Activated CD8-positive, alpha-beta memory T cell treated with anti-CD3 and anti-CD28 coated beads, Interleukin-2, amount 50 U/mL, for 4 hours (primary cell): ENCODE data around the gene AGAP1.

Experiments used
- DNase-seq: peaks from one replicate; pipeline ENCODE4 v3.0.0-alpha.2; 2020

The AGAP1 gene

DNA sequence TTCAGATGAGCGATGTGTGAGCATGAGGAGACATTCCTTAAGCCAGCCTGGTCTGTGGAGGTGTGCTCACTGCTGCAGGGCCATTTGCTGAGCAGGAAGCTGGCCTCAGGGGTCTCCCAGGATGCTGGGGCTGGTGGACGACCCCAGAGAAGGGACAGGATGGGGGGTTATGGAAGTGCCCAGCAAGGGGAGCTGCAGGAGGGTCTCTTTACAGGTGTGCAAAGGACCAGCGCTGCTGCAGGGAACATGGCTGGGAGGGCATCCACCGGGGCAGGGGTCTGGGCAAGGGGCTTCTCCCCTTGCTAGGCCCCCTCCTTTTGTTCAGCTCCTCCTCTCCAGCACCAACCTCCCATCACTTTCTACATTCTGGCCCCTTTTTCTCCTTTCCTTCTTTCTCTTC, 489.2 kb downstream of the AGAP1 start:
- no peak for DNase-seq

DNA sequence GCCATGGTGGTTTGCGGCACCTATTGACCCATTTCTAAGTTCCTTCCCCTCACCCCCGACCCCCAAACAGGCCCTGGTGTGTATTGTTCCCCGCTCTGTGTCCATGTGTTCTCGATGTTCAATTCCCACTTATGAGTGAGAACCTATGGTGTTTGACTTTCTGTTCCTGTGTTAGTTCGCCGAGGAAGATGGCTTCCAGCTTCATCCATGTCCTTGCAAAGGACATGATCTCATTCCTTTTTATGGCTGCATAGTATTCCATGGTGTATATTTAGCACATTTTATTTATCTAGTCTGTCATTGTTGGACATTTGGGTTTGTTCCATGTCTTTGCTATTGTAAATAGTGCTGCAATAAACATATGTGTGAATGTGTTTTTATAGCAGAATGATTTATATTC, 490.7 kb downstream of the AGAP1 start:
- DNase-seq: no peak

- no peak for DNase-seq
Measured at GRCh38 chr2:235986361-235986760, 492.5 kb downstream of the AGAP1 start.

DNA sequence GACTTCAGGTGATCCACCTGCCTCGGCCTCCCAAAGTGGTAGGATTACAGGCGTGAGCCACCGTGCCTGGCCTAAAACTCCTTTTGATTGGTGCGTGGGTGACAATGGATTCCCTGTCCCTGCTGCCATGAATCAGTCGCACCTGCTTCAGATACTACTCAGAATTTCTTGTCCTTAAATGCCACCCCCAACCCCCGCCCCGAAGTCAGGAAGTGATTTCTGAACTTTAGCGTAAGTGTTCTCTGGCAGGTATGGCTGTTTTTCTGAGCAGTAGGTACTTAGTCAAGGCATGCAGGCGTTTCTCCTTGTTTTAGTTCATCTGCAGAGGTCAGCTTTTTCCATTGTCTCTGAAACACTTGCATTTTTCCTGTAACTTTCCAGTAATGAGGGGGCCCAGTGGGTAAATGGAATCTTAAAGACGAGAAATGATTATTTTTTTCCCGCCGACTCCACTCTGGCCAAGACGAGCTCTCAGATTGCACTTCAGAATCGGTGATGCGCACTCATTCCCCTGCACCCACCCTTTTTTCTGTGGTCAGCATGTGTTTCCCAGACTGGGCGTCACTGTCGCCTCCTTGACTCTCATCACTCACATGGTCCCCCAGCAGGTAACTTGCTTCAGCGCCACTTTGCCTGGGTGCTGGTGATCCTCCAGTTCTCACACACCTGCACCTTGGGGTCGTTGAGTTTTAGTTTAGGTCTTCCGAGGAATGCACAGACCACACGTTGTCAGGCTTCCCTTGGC, 494.6 kb downstream of the AGAP1 start:
- no peak for DNase-seq

DNA sequence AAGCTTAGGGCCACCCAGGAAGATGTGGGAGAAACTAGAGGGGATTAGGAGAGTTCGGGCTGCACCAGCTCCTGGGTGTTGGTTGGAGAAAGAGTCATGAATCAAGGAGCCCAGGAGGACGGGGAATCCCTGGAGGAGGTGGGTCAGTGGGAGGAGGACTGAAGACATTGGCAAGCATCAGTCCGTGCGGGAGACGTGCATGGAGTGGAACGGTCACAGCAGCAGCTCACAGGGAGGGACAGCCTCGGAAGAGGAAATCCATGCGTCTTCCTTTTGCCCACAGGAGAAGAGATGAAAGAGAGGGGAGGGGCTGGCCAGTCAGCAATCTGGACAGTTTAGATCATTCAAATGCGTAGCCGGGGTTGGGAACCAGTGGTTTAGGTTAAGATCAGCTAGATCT, 495.7 kb downstream of the AGAP1 start:
- DNase-seq: no peak

DNA sequence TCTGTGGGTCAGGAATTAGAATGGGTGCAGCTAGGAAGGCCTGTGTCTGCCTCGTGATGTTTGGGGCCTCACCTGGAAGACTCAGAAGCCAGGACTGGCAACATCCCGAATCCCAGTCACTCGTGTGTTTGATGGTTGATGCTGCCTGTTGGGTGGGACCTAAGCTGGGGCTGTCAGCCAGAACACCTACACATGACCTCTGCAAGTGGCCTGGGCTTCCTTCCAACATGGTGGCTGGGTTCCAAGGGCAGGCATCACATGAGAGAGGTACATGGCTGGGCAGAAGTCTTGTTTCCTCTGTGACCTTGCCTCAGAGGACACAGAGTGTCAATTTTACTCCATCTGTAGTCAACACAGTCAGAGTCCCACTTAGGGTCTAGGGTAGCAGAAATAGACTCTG, 496.5 kb downstream of the AGAP1 start:
- DNase-seq: no peak

DNA sequence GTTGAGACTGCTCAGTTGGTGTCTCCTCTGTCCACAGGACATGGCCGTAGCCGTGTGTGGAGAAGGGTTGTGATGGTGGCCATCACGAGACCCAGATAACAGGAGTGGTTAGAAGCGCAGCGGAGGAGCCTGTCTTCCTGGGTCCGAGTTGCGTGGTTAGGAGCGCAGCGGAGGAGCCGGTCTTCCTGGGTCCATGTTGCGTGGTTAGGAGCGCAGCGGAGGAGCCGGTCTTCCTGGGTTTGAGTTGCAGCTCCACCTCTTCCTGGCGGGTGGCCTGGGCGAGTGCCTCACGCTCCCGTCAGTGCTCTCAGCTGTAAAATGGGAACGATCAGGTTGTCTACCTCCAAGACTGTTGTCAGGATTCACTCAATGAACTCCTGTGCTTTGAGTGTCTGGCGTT, 498.2 kb downstream of the AGAP1 start:
- no peak for DNase-seq

DNA sequence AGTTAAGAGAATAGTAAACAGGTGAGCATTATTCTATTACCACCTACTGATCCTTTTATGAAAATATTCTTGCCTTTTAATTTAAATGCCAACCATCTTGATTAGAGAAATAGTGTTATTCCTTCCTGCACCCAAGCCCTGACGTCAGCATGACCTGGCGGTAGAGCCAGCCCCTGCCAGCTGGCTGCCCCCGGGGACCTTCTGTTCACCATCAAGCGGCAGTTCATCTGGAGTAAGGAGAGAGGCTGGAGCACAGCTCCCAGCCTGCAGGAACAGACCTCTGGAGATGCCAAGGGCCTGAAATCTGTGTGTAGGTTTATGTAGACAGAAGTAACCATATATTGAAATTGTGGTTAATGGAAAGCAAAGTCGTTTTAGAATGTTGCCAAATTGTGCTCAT, 502.6 kb downstream of the AGAP1 start:
- DNase-seq: no peak

GRCh38 chr2:235999011-235999410, 505.2 kb downstream of the AGAP1 start:
- DNase-seq: no peak

GRCh38 chr2:236001166-236001828, 507.5 kb downstream of the AGAP1 start:
- no peak for DNase-seq

GRCh38 chr2:236001854-236002253, 508.0 kb downstream of the AGAP1 start:
- DNase-seq: no peak

- no peak for DNase-seq
Measured at GRCh38 chr2:236008006-236008405, 514.2 kb downstream of the AGAP1 start.

GRCh38 chr2:236008857-236009256, 515.0 kb downstream of the AGAP1 start:
- no peak for DNase-seq

- DNase-seq: no peak
Measured at GRCh38 chr2:236010920-236011685, 517.3 kb downstream of the AGAP1 start.

DNA sequence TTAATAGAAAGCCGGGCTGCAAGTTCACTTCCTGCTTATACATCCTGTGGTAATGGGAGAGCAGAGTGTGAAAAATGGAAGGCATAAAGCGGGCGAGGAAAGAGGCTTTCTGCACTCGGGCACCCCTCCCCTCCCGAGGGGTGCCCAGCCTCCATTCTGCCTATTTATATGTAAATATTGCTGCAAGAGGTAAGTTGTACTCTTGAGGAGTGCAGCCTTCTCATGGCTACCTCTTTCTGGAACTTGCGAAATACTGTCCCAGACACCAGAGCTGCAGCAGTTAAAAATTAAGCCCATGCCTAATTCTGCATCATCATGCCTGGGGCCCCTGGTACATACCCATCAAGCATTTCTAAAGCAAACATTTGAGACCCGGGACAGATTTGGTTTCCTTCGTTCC, 518.3 kb downstream of the AGAP1 start:
- no peak for DNase-seq

DNA sequence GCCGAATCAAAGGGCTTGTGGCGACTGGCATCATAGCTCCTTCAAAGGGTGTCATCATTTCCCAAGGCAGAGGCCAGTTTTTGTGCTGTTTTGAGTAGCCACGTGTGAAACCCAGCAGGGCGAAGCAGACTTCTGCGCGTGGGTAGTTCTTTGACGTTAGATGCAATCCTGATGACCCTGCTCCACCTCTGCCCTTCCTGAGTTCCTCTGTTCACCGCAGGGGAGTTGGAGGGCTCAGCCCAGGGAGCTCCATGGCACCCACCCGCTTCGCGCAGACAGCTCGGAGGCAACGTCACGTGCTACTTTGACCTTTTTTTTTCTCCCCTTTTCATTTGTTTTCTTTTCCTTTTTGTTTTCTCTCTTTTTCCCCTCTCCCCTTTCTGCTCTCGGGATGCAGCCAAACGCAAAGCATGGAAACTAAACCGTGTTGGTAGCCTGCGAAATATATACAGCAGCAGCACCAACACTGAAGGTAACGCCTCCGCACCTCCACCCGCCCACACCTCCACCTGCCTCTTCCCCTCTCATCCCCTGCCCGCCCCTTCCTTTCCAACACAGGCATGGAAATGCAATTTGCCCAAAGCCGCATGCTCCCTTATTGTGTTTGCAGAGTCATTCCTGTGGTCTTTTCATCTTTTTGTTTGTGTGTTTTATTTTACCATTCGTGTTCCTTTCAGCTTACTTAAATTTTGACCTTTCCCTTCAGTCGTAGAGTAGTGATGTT, 520.7 kb downstream of the AGAP1 start:
- no peak for DNase-seq

DNA sequence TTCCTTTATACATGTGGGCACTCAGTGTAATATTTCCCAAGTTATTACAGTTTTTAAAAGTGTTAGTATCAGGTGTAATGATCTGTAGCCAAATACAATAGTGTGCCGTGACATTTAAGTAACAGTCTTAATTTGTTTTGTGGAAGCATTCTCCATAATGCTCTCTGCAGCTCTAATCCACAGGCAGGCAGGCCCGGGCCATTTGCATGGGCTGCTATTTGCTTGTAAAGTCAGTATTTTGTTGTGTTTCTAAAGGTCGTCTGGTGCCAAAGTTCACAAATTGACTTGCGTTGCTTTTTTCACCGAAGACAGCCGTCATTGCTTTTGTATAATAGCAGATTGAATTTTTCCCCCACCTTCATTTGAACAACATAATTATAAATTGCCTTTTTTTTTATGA, 521.3 kb downstream of the AGAP1 start:
- DNase-seq: no peak

DNA sequence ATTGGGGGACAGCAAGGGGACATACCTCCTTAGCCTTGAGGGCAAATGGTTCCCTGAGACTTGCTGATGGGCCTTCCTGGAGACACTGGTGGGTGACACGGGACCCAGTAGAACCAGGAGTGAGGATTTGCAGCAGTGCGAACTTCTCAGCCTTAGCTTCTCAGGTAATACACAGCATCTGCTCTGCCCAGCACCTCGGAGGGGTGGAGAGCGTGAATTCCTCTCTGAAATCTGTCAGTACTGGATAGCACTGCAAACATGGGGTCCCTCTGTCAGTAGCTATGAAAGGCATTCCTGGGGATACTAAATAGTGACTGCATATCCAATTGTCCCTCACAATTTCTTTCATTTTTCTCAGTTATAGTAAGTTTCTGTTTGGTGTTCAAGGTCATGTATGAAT, 522.7 kb downstream of the AGAP1 start:
- no peak for DNase-seq

DNA sequence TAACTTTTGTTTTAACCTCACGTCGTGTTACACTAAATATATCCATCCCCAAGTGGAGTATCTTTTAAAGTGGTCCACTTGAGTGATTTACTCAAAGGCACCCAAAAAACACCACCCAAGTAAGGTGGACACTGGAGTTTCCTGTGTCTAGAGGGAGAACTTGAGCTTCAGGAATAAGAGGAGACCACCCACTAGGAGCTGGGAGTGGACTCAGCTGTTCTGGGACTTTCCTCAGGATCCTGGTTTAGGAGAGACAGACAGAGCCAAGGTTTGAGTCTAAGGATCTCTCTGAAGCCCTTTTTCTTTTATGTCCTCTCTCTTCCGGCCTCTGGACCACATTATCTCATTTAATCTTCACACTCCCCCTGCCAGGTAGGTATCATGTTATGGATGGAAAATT, 523.6 kb downstream of the AGAP1 start:
- DNase-seq: no peak

- DNase-seq: no peak
Measured at GRCh38 chr2:236019434-236019833, 525.6 kb downstream of the AGAP1 start.

DNA sequence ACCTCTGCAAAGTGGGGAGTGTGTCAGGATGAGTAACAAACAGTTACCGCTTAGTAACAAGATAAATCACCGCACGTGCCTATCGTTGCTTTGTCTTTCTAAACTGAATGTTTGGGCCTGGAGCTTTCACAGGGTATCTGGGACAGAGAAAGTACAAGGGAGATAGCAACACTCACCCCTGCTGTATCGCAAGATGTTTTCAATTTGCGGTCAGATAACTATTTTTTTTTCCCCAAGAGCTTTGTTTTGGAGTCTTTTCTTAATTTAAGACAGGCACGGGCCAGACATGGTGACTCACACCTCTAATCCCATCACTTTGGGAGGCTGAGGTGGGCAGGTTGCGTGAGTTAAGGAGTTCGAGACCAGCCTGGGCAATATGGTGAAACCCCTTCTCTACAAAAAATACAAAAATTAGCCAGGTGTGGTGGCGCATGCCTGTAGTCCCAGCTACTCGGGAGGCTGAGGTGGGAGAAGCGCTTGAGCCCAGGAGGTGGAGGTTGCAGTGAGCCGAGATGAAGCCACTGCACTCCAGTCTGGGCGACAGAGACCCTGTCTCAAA, 527.7 kb downstream of the AGAP1 start:
- DNase-seq: no peak

- no peak for DNase-seq
Measured at GRCh38 chr2:236022128-236022527, 528.3 kb downstream of the AGAP1 start.

GRCh38 chr2:236025892-236026291, 532.0 kb downstream of the AGAP1 start:
- DNase-seq: no peak
